Lung (tissue), 12 donors: ENCODE measurements around the gene TMCO4. TPM values are rescaled to one million over a fixed set of nuclear protein-coding genes. Genes with fewer than 3 reads are reported as not detected.

Experiments
- ATAC-seq: fragments of 200-7000 bp; cut with Tn5 transposase; one replicate; pipeline ENCODE4 v1.9.1; 2020; ENCODE audit warnings: moderate number of reproducible peaks; ENCODE audit not compliant: insufficient read depth, low FRiP score
- DNase-seq, 3 donors: peaks; one replicate each; pipeline ENCODE4 v3.0.0-alpha.2; 2013 to 2017
- H3K27ac ChIP-seq, 2 donors: one replicate each; pipeline ENCODE4 v1.5.1; 2013; ENCODE audit warnings: mild to moderate bottlenecking in 2 of 2, moderate library complexity in 2 of 2, control low read depth in 1 of 2, inconsistent platforms in 1 of 2, low read depth in 1 of 2, low read length in 1 of 2
- H3K27me3 ChIP-seq, 3 donors: one replicate each; pipeline ENCODE4 v1.5.1; 2013; ENCODE audit warnings: low read length in 2 of 3; ENCODE audit not compliant: control insufficient read depth in 3 of 3, insufficient read depth in 3 of 3
- H3K36me3 ChIP-seq, 4 donors: one replicate each; pipeline ENCODE4 v1.5.1; 2013; ENCODE audit warnings: low read length in 4 of 4, mild to moderate bottlenecking in 1 of 4, moderate library complexity in 1 of 4; ENCODE audit not compliant: control insufficient read depth in 4 of 4, insufficient read depth in 4 of 4
- H3K4me1 ChIP-seq, 5 donors: one replicate each; pipeline ENCODE4 v1.5.1; 2013; ENCODE audit warnings: low read length in 5 of 5, mild to moderate bottlenecking in 2 of 5, moderate library complexity in 1 of 5; ENCODE audit not compliant: control insufficient read depth in 5 of 5, insufficient read depth in 5 of 5
- H3K4me3 ChIP-seq: one replicate; pipeline ENCODE4 v1.5.1; 2013; ENCODE audit warnings: mild to moderate bottlenecking, control low read depth, moderate library complexity
- H3K9ac ChIP-seq, 2 donors: one replicate each; pipeline ENCODE4 v1.5.1; 2013; ENCODE audit warnings: low read length in 2 of 2, control low read depth in 1 of 2; ENCODE audit not compliant: insufficient read depth in 1 of 2
- H3K9me3 ChIP-seq, 4 donors: one replicate each; pipeline ENCODE4 v1.5.1; 2013; ENCODE audit warnings: low read length in 3 of 4, mild to moderate bottlenecking in 1 of 4, moderate library complexity in 1 of 4; ENCODE audit not compliant: control insufficient read depth in 4 of 4, insufficient read depth in 3 of 4
- WGBS, 2 donors: extraction: QIAGEN DNeasy Blood & Tissue Kit; methylation state at CpG; one replicate each; pipeline ENCODE4 v1.1.7; 2013; 5-methylcytosine and 5-hydroxymethylcytosine counted together
- polyA plus RNA-seq, 2 donors: library from polyadenylated mRNA; stranded (reverse); fragments of 200-250 nt; gene quantifications; one replicate each; pipeline ENCODE4 v1.2.1, GENCODE V29; 2013
- total RNA-seq, 2 donors: library from RNA; depleted of rRNA in 1 of 2; stranded (reverse); fragments of >200 nt in 1 of 2; gene quantifications; one replicate each; pipeline ENCODE4 v1.2.1, GENCODE V29; 2014 to 2021
- TF ChIP-seq, protein P1 (sequence below): IDR thresholded peaks from 2 replicates; pipeline ENCODE4 v1.5.1; 2012; ENCODE audit warnings: mild to moderate bottlenecking; ENCODE audit errors: control extremely low read depth, extremely low read depth
- donor health status: control.
- donor health status: control.
- donor health status: Bipolar disorder and iron deficiency.
- donor health status: healthy.
- donor health status: DM: yes; HTN: yes; CAD: no.

TMCO4 gene
- total and polyA plus RNA-seq, 4 donors: 14.3 to 27.8 (median 19.5) TPM

DNA sequence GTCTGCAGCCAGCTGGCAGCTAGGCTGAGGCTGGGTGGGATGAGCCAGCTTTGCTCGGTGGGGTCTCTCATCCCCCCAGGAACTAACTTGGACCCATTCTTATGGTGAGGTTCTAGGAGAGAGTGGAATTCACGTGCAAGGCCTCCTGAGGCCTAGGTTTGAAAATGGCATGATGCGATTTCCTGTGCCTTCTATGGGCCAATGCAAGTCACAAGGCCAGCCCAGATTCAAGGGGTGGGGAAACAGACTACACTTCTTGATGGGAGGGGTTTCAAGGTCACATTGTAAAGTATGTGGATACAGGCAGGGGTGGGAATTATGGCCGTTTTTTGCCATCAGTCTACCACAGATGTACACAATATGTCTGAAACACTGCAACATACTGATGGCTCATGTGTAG is 86.8 kb downstream of the TMCO4 start:
- no peaks in the 10 kb centered on the region for H3K27me3 ChIP-seq
- H3K27ac ChIP-seq: no peak overlapping the region
- TF ChIP-seq, protein P1, sequence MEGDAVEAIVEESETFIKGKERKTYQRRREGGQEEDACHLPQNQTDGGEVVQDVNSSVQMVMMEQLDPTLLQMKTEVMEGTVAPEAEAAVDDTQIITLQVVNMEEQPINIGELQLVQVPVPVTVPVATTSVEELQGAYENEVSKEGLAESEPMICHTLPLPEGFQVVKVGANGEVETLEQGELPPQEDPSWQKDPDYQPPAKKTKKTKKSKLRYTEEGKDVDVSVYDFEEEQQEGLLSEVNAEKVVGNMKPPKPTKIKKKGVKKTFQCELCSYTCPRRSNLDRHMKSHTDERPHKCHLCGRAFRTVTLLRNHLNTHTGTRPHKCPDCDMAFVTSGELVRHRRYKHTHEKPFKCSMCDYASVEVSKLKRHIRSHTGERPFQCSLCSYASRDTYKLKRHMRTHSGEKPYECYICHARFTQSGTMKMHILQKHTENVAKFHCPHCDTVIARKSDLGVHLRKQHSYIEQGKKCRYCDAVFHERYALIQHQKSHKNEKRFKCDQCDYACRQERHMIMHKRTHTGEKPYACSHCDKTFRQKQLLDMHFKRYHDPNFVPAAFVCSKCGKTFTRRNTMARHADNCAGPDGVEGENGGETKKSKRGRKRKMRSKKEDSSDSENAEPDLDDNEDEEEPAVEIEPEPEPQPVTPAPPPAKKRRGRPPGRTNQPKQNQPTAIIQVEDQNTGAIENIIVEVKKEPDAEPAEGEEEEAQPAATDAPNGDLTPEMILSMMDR: no peak
- no peak for DNase-seq
- H3K9ac ChIP-seq: no peak overlapping the region
- WGBS, 2 donors: 87 to 90% methylated on average over 4 of the region's 4 CpGs
- H3K4me3 ChIP-seq: no peak overlapping the region
- ATAC-seq: no peak
- no peaks in the 10 kb centered on the region for H3K4me1 ChIP-seq
- H3K36me3 ChIP-seq: peaks cover 0 to 4% (median 2%) of the 10 kb centered on the region in 4 donors
- H3K9me3 ChIP-seq: no peaks in the 10 kb centered on the region

DNA sequence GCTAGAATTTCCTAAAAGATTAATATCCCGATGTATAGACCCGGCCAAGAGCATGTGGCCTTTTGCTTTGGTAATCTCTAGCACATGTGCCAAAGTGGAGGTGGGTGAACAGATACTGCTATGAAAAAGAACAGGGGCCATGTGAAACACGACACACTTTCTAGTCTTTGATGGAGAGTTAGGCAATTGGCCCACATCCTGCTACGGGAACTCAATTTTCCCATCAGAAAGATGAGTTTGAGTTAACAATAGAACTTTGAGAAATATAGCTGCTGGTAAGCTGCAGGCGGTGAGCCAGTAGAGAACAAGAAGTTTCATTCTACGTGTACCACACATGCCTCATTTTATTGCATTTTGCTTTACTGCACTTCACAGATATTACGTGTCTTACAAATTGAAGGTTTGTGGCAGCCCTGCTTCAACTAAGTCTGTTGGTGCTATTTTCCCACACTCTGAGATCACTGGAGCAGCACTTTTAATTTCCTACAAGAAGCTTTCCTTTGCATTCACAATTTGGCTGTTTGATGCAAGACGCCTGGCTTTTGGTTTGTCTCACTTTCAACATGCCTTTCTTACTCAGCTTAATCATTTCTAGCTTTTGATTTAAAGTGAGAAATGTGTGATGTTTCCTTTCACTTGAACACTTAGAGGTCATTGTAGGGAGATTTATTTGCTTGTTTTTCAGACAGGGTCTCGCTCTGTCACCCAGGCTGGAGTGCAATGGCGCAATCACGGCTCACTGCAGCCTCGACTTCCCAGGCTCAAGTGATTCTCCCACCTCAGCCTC is 88.7 kb downstream of the TMCO4 start:
- no peaks in the 10 kb centered on the region for H3K27me3 ChIP-seq
- H3K9ac ChIP-seq: no peak overlapping the region
- no peak for ATAC-seq
- no peak overlapping the region for H3K27ac ChIP-seq
- H3K4me1 ChIP-seq: no peaks in the 10 kb centered on the region
- WGBS, 2 donors: 74 to 89% methylated on average over 12 of the region's 12 CpGs
- DNase-seq: peak in 1 of 3 donors; percentile 4
- no peak overlapping the region for H3K4me3 ChIP-seq
- TF ChIP-seq, protein P1: no peak
- peaks cover 0 to 5% (median 2%) of the 10 kb centered on the region in 4 donors for H3K36me3 ChIP-seq
- no peaks in the 10 kb centered on the region for H3K9me3 ChIP-seq

GRCh38 chr1:19709260-19709793 is 90.4 kb downstream of the TMCO4 start:
- H3K4me1 ChIP-seq: peaks cover 0 to 2% (median 0%) of the 10 kb centered on the region in 5 donors
- no peaks in the 10 kb centered on the region for H3K27me3 ChIP-seq
- 81 to 84% methylated on average over 4 of the region's 4 CpGs for WGBS, 2 donors
- no peak overlapping the region for H3K27ac ChIP-seq
- H3K4me3 ChIP-seq: no peak overlapping the region
- no peak overlapping the region for H3K9ac ChIP-seq
- TF ChIP-seq, protein P1: no peak
- peak in 2 of 3 donors; percentile 51 to 63 for DNase-seq
- ATAC-seq: no peak
- H3K9me3 ChIP-seq: no peaks in the 10 kb centered on the region
- peaks cover 0 to 5% (median 2%) of the 10 kb centered on the region in 4 donors for H3K36me3 ChIP-seq
